Pancreas (tissue), 10 donors: ENCODE results near the gene SMIM14. TPM values are rescaled to one million over a fixed set of nuclear protein-coding genes. Genes with fewer than 3 reads are reported as not detected.
"Not testable (repeated sequence)": the region's sequence is repeated elsewhere in the genome, so short reads cannot be mapped to it uniquely, and the experiment has no call there.

Source experiments
- ATAC-seq, 4 donors: fragments of 200-7000 bp; cut with Tn5 transposase; one replicate each; pipeline versions ENCODE4 v1.8.0 to v1.9.1; 2020; ENCODE audit warnings: mild to moderate bottlenecking in 4 of 4, moderate library complexity in 4 of 4
- DNase-seq, 6 donors: peaks; one replicate each; pipeline ENCODE4 v3.0.0-alpha.2; 2020
- FAIRE-seq: peaks from 2 replicates; lab custom pipeline; 2012; peaks lifted over from hg19 to GRCh38; lab: Jason Lieb, UNC
- H3K27ac ChIP-seq, 4 donors: fragments of 200-600 bp; sonication (generic); 1 replicate in 3 of 4; 2 replicates in 1 of 4; pipeline versions ENCODE4 v1.5.0 to v1.8.0; 2020
- H3K27me3 ChIP-seq, 4 donors: fragments of 200-600 bp; one replicate each; pipeline ENCODE4 v1.8.0; 2021
- H3K36me3 ChIP-seq, 3 donors: fragments of 200-600 bp; sonication (generic) in 1 of 3; one replicate each; pipeline versions ENCODE4 v1.5.0 to v1.8.0; 2020 to 2021
- H3K4me1 ChIP-seq, 3 donors: fragments of 200-600 bp; one replicate each; pipeline ENCODE4 v1.8.0; 2021
- H3K4me3 ChIP-seq, 4 donors: fragments of 200-600 bp; sonication (generic) in 2 of 4; one replicate each; pipeline versions ENCODE4 v1.5.0 to v1.8.0; 2020 to 2021
- H3K9me3 ChIP-seq, 4 donors: fragments of 200-600 bp; one replicate each; pipeline ENCODE4 v1.8.0; 2021
- CTCF ChIP-seq, 4 donors: fragments of 200-600 bp; sonication (generic) in 3 of 4; IDR thresholded peaks; one replicate each; pipeline versions ENCODE4 v1.5.0 to v1.8.0; 2021; ENCODE audit warnings: antibody characterized with exemption in 4 of 4
- WGBS, 2 donors: extraction: QIAGEN DNeasy Blood & Tissue Kit; methylation state at CpG; one replicate each; pipeline ENCODE4 v1.1.7; 2013; 5-methylcytosine and 5-hydroxymethylcytosine counted together
- intact Hi-C, 3 donors: fragments of 100-400 bp; cut with DNase I; formaldehyde crosslinking; loops; one replicate each; pipeline versions ENCODE4 v1.11.1 to v1.14.2; 2022
- polyA plus RNA-seq, 2 donors: library from polyadenylated mRNA; stranded (reverse); fragments of 200-250 nt; gene quantifications; one replicate each; pipeline ENCODE4 v1.2.3, GENCODE V29; 2013
- total RNA-seq, 6 donors: library from RNA; stranded (reverse); fragmentation: NEBNext Ultra II Directional in 4 of 6; extraction: Animal tissue kit (Norgen Biotek cat#: 25700) in 4 of 6; gene quantifications; one replicate each; pipeline versions ENCODE4 v1.2.1 to v1.2.4, GENCODE V29; 2021 to 2023
- donor health status: healthy with polysubstance abuse.
- donor health status: DM: no; HTN: no; CAD: no; lungs with moderate emphysema.
- donor health status: DM: no; HTN: no; CAD: no.
- donor health status: control.
- donor health status: control.
- donor health status: Bipolar disorder and iron deficiency.
- donor health status: DM: yes; HTN: yes; CAD: no.
- donor health status: DM: no; HTN: no; CAD: no.
- donor health status: DM: no; HTN: no; CAD: no.
- donor health status: DM: yes; HTN: yes; CAD: no.

Gene SMIM14
- total and polyA plus RNA-seq, 8 donors, result 14.3 to 53.6 (median 44.5) TPM

DNA sequence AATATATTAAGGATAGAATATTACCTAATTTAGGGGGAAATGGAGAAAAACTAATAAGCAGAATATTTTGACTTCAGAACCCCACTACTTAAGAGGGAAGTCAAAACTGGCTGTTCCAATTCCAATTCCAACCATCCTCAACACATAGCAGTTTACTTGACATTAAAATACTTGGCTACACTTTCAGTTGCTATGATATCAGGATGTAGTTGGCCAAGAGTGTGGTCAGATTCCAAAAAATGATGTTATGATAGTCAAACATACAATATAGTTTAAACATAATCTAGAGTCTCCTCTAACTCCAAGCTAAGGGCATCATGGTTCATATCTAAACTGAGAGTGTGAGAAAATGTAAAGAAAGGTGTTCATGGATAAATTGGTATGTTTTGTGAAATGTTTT lies 16.5 kb upstream of the SMIM14 start:
- Histone ChIP-seq H3K4me3 (no peak overlapping the region), H3K36me3 (no peaks in the 10 kb centered on the region), H3K9me3 (no peaks in the 10 kb centered on the region), H3K27ac (peak overlapping the region in 1 of 4 donors; percentile 12), H3K27me3 (no peaks in the 10 kb centered on the region), H3K4me1 (peaks cover 0 to 6% (median 4%) of the 10 kb centered on the region in 3 donors)
- intact Hi-C loops, result no loop called here
- FAIRE-seq (no peak), DNase-seq (no peak), ATAC-seq (peak in 2 of 4 donors; percentile 27 to 29)
- no peak for TF ChIP-seq CTCF (IDR thresholded peaks at IDR 0.05)

DNA sequence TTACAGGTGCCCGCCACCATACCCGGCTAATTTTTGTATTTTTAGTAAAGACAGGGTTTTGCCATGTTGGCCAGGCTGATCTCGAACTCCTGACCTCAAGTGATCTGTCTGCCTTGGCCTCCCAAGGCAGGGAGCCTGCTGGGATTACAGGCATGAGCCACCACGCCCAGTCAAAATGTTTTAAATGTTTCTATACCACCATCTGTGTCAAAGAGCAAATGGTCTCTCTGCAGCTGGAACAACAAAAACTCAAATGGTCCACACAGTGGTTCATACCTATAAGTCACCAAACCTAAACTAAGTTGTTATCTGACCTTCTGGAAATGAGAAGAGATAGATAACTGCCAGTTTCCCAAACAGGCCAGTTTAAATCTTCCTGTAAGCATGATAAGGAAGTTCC lies 12.9 kb upstream of the SMIM14 start:
- H3K27me3 ChIP-seq, FAIRE-seq, H3K27ac ChIP-seq, intact Hi-C loops, H3K4me1 ChIP-seq, H3K9me3 ChIP-seq, ATAC-seq, H3K4me3 ChIP-seq, DNase-seq, H3K36me3 ChIP-seq: not testable (repeated sequence)
- 94 to 97% methylated on average over 4 of the region's 4 CpGs for WGBS, 2 donors

- ATAC-seq (no peak), DNase-seq (no peak), FAIRE-seq (no peak)
- Histone ChIP-seq H3K27ac (no peak overlapping the region), H3K9me3 (no peaks in the 10 kb centered on the region), H3K4me3 (no peak overlapping the region), H3K4me1 (no peaks in the 10 kb centered on the region), H3K27me3 (no peaks in the 10 kb centered on the region), H3K36me3 (no peaks in the 10 kb centered on the region)
- intact Hi-C loops, result no loop called here
- WGBS, 2 donors, result 71 to 83% methylated on average over 2 of the region's 2 CpGs
- TF ChIP-seq CTCF (IDR thresholded peaks at IDR 0.05), result no peak
Measured at GRCh38 chr4:39649639-39650265, 11.1 kb upstream of the SMIM14 start.

DNA sequence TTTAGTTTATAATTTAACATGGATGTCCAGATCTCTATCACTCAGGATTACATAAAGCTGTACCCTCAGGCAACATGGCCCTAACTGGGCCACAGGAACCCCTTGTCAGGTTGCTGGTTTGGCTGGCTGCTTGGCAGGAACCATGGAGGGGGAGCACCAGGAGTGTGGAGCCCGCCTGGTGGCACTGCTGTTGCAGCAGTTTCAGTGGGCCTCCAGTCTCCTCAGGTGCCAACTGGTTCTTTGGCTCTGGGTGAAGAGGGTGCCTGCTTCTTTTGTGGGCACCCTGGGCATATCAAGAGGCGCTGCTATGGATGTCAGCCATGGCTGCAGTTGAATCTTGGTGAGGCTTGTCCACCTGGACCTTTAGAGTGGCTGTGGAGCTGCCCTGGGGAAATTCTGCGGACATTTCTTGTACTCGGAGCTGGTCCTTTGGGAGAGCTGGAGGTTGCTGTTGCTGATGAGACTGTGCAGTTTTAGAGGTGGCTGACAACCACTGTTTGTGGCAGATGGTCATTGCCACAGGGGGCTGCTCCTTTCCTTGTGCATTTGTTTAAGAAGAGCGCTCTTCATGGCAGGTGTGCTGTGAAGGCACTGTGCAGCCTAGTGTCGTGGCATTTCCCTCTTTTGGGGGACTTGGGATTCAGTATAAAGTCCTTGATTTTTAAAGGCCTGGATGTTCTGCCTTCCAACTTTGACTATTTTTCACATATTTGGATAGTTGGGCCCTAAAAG lies 10.3 kb upstream of the SMIM14 start:
- intact Hi-C loops, result no loop called here
- no peak for TF ChIP-seq CTCF (IDR thresholded peaks at IDR 0.05)
- H3K27me3 ChIP-seq, result no peaks in the 10 kb centered on the region

DNA sequence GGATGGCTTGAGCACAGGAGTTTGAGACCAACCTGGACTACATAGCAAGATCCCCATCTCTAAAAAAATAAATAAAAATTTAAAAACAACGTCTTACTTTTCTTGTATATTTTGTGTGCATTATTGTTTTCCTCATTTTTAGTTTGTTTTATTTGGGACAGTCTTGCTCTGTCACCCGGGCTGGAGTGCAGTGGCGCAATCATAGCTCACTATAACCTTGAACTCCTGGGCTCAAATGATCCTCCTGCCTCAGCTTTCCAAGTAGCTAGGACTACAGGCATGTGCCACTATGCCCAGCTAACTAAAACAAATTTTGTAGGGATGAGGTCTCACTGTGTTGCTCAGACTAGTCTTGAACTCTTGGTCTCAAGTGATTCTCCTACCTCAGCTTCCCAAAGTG lies 9.5 kb upstream of the SMIM14 start:
- Histone ChIP-seq H3K4me3 (no peak overlapping the region), H3K4me1 (no peaks in the 10 kb centered on the region), H3K27me3 (no peaks in the 10 kb centered on the region), H3K36me3 (no peaks in the 10 kb centered on the region), H3K27ac (no peak overlapping the region), H3K9me3 (no peaks in the 10 kb centered on the region)
- DNase-seq, result no peak
- no peak for ATAC-seq
- intact Hi-C loops, result no loop called here
- FAIRE-seq, result no peak
- WGBS, 2 donors, result 68 to 82% methylated on average over 3 of the region's 3 CpGs
- TF ChIP-seq CTCF (IDR thresholded peaks at IDR 0.05), result no peak

More for the DNA sequence above, 10.3 kb upstream of the SMIM14 start:
- 92 to 95% methylated on average over 6 of the region's 6 CpGs for WGBS, 2 donors
- DNase-seq (no peak), FAIRE-seq (no peak), ATAC-seq (no peak)
- Histone ChIP-seq H3K9me3 (no peaks in the 10 kb centered on the region), H3K27ac (no peak overlapping the region), H3K4me3 (no peak overlapping the region), H3K36me3 (no peaks in the 10 kb centered on the region), H3K4me1 (no peaks in the 10 kb centered on the region)
